Subcutaneous preadipocyte (primary cell): ENCODE measurements around the gene ZKSCAN8. TPM values are rescaled to one million over a fixed set of nuclear protein-coding genes. Genes with fewer than 3 reads are reported as not detected.

ENCODE experiments used
- total RNA-seq: library from RNA; depleted of rRNA; stranded (reverse); fragments of >200 nt; gene quantifications from 2 replicates; pipeline ENCODE4 v1.2.3, GENCODE V29; 2012

ZKSCAN8 gene
- 12.7 and 12.9 TPM in 2 replicates for total RNA-seq

GRCh38 chr6:28141500-28142329 is at the start of gene ZKSCAN8:
Gene ZKSCAN8 (plus strand): TSS chr6:28141883. CDS start chr6:28148408, 6,525 bp downstream.

GRCh38 chr6:28124350-28124970 is 17.2 kb upstream of the ZKSCAN8 start, which contains the start of gene ZSCAN16:
Gene ZSCAN16 (plus strand): TSS chr6:28124609. CDS start chr6:28125444, 835 bp downstream.

Other genes starting within 250 kb of the ZKSCAN8 start
- gene OR2B2, start 229.5 kb upstream of the ZKSCAN8 start, total RNA-seq: not detected in 2 replicates
- not detected in 2 replicates for gene OR2B6, start 184.6 kb upstream of the ZKSCAN8 start, total RNA-seq
- gene ZNF165, start 61.3 kb upstream of the ZKSCAN8 start, total RNA-seq: 0.37 and 0.39 TPM in 2 replicates
- 1.1 and 2.2 TPM in 2 replicates for gene ZSCAN16, start 17.3 kb upstream of the ZKSCAN8 start, total RNA-seq
- 5.5 and 7.2 TPM in 2 replicates for gene ZSCAN9, start 83.4 kb downstream of the ZKSCAN8 start, total RNA-seq
- gene ZKSCAN4, start 110.4 kb downstream of the ZKSCAN8 start, total RNA-seq: 4.5 and 4.8 TPM in 2 replicates
- 0.73 and 1.6 TPM in 2 replicates for gene NKAPL, start 117.4 kb downstream of the ZKSCAN8 start, total RNA-seq
- gene ZSCAN26, start 125.3 kb downstream of the ZKSCAN8 start, total RNA-seq: 9.2 and 11.0 TPM in 2 replicates
- 4.4 and 5.3 TPM in 2 replicates for gene PGBD1, start 139.7 kb downstream of the ZKSCAN8 start, total RNA-seq
- gene ZSCAN31, start 194.3 kb downstream of the ZKSCAN8 start, total RNA-seq: 0.98 and 3.7 TPM in 2 replicates
- 2.7 and 3.3 TPM in 2 replicates for gene ZKSCAN3, start 208.1 kb downstream of the ZKSCAN8 start, total RNA-seq